ENCODE results near the gene AGRP.
"Not testable (repeated sequence)": the region's sequence is repeated elsewhere in the genome, so short reads cannot be mapped to it uniquely, and the experiment has no call there.

Gene AGRP

DNA sequence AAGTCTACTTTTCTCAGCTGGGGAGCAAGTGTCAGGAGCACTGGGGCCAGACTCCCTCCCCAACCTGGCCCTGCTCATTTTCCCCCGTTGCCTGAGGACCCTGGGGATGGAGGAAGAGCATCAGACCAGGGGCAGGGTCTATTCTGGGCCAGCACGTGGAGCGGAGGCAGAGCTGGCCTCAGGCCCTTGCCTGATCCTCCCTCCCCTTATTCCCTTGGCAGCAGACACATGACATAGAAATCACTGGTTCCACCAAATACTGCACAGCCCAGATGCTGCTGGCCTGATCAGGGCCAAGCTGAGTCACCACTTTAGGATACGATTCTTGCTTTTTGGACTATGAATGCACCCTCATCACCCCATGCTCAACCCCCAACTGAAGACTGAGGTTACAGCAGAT, 15.8 kb upstream of the AGRP start:
- DNase-seq (ENCODE audit: extremely low read depth, low read depth): no peak
- TF ChIP-seq, protein P1, sequence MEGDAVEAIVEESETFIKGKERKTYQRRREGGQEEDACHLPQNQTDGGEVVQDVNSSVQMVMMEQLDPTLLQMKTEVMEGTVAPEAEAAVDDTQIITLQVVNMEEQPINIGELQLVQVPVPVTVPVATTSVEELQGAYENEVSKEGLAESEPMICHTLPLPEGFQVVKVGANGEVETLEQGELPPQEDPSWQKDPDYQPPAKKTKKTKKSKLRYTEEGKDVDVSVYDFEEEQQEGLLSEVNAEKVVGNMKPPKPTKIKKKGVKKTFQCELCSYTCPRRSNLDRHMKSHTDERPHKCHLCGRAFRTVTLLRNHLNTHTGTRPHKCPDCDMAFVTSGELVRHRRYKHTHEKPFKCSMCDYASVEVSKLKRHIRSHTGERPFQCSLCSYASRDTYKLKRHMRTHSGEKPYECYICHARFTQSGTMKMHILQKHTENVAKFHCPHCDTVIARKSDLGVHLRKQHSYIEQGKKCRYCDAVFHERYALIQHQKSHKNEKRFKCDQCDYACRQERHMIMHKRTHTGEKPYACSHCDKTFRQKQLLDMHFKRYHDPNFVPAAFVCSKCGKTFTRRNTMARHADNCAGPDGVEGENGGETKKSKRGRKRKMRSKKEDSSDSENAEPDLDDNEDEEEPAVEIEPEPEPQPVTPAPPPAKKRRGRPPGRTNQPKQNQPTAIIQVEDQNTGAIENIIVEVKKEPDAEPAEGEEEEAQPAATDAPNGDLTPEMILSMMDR (IDR thresholded peaks at IDR 0.05; ENCODE audit: low read depth, low read length, missing control alignments): no peak
- H3K4me3 ChIP-seq (replicated peaks; ENCODE audit: low read depth, low read length): no peak overlapping the region

DNA sequence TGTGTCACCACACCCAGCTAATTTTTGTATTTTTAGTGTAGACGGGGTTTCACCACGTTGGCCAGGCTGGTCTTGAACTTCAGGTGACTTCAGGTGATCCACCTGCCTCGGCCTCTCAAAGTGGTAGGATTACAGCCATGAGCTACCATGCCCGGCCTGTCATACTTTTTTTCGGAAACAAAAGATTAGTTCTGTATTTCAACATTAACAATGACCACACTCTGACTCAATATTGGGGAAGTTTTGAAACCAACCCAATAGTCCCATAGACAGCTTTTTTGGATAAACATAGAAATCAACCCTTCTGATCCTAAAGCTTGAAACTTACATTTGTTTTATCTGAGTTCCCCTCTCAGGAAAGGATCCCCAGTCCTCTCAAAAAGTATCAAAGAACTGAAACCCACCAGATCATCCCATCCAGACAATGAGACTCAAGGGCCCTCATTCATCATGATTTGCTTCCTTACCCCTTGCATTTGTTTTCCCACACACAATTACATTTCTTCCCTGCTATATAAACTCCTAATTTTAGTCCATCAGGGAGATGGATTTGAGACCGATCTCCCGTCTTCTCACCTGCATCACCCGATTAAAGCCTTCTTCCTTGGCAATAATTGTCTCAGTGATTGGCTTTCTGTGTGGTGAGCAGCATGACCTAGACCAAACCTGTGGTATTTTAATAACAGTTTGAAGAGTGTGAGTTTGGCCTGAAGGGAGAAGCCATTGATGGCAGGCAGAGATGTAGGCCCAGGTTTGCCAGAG, 7.2 kb upstream of the AGRP start:
- no peak for DNase-seq (ENCODE audit: extremely low read depth, low read depth)
- H3K4me3 ChIP-seq (replicated peaks; ENCODE audit: low read depth, low read length): no peak overlapping the region
- TF ChIP-seq, protein P1 (IDR thresholded peaks at IDR 0.05; ENCODE audit: low read depth, low read length, missing control alignments): no peak

DNA sequence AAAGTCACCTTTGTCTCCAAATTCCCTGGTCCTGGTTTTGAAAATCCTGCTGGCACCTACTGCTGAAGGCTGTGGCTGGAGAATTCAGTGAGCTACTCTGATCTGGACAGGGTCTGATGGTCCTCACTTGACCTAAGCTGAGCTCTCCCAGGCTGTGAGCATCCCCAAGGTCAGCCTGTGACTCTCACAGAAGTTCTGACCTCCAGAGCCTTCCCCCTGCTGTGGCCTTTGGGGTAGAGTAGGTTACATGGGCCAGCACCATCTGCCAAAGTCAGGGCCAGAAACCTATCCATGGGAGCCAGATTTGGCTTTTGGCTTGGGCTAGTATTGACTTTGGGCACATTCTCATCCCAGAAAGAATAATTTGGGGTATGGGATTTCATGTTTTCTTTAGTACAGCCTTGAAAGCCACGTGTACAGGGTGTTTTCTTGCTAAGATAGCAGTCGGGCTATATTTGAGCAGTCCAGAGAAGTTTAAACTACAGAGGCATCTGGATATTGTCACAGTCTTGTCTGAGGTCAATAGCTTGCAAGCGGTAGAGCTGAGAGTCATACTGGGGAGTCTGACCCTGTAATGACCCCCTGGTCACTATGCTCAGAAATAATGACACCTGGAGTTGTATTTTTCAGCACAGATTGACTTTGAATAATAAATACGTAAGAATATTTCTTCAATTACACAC, 6.2 kb upstream of the AGRP start:
- TF ChIP-seq, protein P1 (IDR thresholded peaks at IDR 0.05; ENCODE audit: low read depth, low read length, missing control alignments): no peak
- no peak overlapping the region for H3K4me3 ChIP-seq (replicated peaks; ENCODE audit: low read depth, low read length)
- DNase-seq (ENCODE audit: extremely low read depth, low read depth): no peak

DNA sequence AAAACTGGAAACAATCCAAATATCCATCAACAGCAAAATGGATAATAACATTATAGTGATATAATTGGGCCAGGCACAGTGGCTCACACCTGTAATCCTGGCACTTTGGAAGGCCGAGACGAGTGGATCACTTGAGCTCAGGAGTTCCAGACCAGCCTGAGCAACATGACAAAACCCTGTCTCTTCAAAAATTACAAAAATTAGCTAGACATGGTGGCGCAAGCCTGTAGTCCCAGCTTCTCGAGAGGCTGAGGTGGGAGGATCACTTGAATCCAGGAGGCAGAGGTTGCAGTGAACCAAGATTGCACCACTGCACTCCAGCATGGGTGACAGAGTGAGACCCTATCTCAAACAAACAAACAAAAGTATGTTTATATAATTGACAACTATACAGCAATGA, 4.2 kb upstream of the AGRP start:
- H3K4me3 ChIP-seq (replicated peaks; ENCODE audit: low read depth, low read length); DNase-seq (ENCODE audit: extremely low read depth, low read depth): not testable (repeated sequence)

DNA sequence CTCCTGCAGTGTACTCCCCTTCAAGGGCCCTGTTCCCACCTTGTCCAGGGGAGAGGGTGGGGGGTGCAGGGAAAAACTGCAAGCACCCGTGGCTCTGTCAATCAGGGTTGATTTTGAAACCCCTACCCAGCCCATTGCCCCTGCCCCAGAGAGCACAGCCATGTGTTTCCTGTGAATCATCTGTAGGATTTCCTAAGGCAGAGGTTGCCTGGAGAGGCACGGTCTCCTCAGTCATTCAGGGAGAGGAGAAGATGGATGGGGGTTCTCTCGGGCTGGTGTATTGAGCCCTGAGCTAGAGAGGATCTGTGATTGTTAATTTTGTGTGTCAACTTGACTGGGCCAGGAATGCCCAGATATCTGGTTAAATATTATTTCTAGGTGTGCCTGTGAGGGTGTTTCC, 3.5 kb upstream of the AGRP start:
- H3K4me3 ChIP-seq (replicated peaks; ENCODE audit: low read depth, low read length): no peak overlapping the region
- DNase-seq (ENCODE audit: extremely low read depth, low read depth): no peak
- TF ChIP-seq, protein P1 (IDR thresholded peaks at IDR 0.05; ENCODE audit: low read depth, low read length, missing control alignments): no peak

DNA sequence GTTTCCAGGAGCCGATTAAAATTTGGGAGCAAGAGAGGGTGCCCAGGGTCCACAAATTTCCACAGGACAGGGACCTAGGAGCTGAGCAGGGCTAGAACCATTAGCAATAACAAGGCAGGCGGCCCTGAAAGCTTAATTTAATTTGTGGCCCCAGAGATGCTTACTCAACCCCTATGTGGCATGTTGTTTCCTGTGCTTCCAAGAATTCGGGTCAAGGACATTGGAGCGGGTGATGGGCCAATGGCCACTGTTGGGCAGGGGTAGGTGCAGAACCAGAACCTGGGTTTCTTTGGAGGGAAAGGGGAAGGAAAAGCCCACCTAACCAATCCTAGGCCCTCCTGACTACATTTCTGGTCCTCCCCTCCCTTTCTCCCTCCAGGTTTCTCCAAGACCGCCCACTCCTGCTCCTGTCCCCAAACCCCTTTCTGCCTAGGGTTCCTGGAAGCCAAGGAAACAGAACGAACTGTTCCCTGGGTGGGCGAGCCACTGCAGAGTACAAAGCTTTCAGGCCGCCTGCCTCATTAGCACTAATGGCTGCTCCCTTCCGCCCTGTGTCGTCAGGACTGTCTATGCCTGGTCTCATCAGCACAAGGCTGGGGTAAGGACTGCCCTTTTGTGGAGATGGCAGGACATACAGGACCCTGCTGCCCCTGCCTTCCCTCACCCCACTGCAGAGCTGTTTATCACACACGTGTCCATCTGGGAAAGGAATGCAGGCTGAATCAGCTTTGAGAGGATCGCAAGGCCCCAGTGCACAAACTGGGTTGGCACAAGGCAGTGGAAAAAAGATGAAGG, 581 bp upstream of the AGRP start:
- TF ChIP-seq, protein P1 (IDR thresholded peaks at IDR 0.05; ENCODE audit: low read depth, low read length, missing control alignments): no peak
- no peak for DNase-seq (ENCODE audit: extremely low read depth, low read depth)
- H3K4me3 ChIP-seq (replicated peaks; ENCODE audit: low read depth, low read length): no peak overlapping the region
